Measurements from ENCODE around the gene DLG2. TPM values are rescaled to one million over a fixed set of nuclear protein-coding genes. Genes with fewer than 3 reads are reported as not detected.

The DLG2 gene
- total RNA-seq, 1 donor from 2014 or later = 4.7 TPM

- DNase-seq (ENCODE audit: low spot score) (no peak), ATAC-seq (no peak)
These were observed 2082.3 kb downstream of the DLG2 start for GRCh38 chr11:83544846-83545245.

GRCh38 chr11:83543706-83544439 is 2083.3 kb downstream of the DLG2 start:
- no peak for ATAC-seq
- no peak for DNase-seq (ENCODE audit: low spot score)

GRCh38 chr11:83542861-83543260 is 2084.3 kb downstream of the DLG2 start:
- no peak for DNase-seq (ENCODE audit: low spot score)
- ATAC-seq = no peak

- no peak for DNase-seq (ENCODE audit: low spot score)
- ATAC-seq = no peak
These were observed 2086.4 kb downstream of the DLG2 start for GRCh38 chr11:83540728-83541127.

GRCh38 chr11:83540112-83540675 is 2086.9 kb downstream of the DLG2 start:
- ATAC-seq = no peak
- no peak for DNase-seq (ENCODE audit: low spot score)

GRCh38 chr11:83538286-83538685 is 2088.9 kb downstream of the DLG2 start:
- ATAC-seq (no peak), DNase-seq (ENCODE audit: low spot score) (no peak)

GRCh38 chr11:83537131-83537610 is 2090.0 kb downstream of the DLG2 start:
- DNase-seq (ENCODE audit: low spot score) (no peak), ATAC-seq (no peak)

- ATAC-seq = no peak
These were observed 2094.0 kb downstream of the DLG2 start for GRCh38 chr11:83533166-83533565.

GRCh38 chr11:83528877-83529276 is 2098.3 kb downstream of the DLG2 start:
- DNase-seq (ENCODE audit: low spot score) (no peak), ATAC-seq (peak; percentile 69)

More at GRCh38 chr11:83533166-83533565, 2094.0 kb downstream of the DLG2 start:
- DNase-seq (ENCODE audit: low spot score) = no peak

- peak; percentile 32 for ATAC-seq
These were observed 2098.9 kb downstream of the DLG2 start for GRCh38 chr11:83528225-83528624.

GRCh38 chr11:83523676-83524075 is 2103.5 kb downstream of the DLG2 start:
- DNase-seq (ENCODE audit: low spot score) (no peak), ATAC-seq (peak; percentile 72)

More at GRCh38 chr11:83528225-83528624, 2098.9 kb downstream of the DLG2 start:
- no peak for DNase-seq (ENCODE audit: low spot score)

GRCh38 chr11:83522911-83523310 is 2104.2 kb downstream of the DLG2 start:
- DNase-seq (ENCODE audit: low spot score) (no peak), ATAC-seq (no peak)

- ATAC-seq (peak; percentile 41), DNase-seq (ENCODE audit: low spot score) (no peak)
These were observed 2105.2 kb downstream of the DLG2 start for GRCh38 chr11:83521647-83522596.

- peak; percentile 68 for ATAC-seq
- no peak for DNase-seq (ENCODE audit: low spot score)
These were observed 2106.3 kb downstream of the DLG2 start for GRCh38 chr11:83520849-83521248.

GRCh38 chr11:83511646-83512045 is 2115.5 kb downstream of the DLG2 start:
- no peak for ATAC-seq
- DNase-seq (ENCODE audit: low spot score) = no peak

- ATAC-seq = no peak
- no peak for DNase-seq (ENCODE audit: low spot score)
These were observed 2116.3 kb downstream of the DLG2 start for GRCh38 chr11:83510530-83511460.

GRCh38 chr11:83508804-83509203 is 2118.3 kb downstream of the DLG2 start:
- DNase-seq (ENCODE audit: low spot score) (peak; percentile 72), ATAC-seq (peak; percentile 97)

GRCh38 chr11:83502041-83502440 is 2125.1 kb downstream of the DLG2 start:
- peak; percentile 63 for ATAC-seq

GRCh38 chr11:83493917-83494316 is 2133.2 kb downstream of the DLG2 start:
- DNase-seq (ENCODE audit: low spot score) (no peak), ATAC-seq (no peak)

More at GRCh38 chr11:83502041-83502440, 2125.1 kb downstream of the DLG2 start:
- DNase-seq (ENCODE audit: low spot score) = no peak

GRCh38 chr11:83493034-83493433 is 2134.1 kb downstream of the DLG2 start:
- DNase-seq (ENCODE audit: low spot score) = no peak
- ATAC-seq = no peak

Measured in left lobe of liver (tissue), 2 donors.